SH-SY5Y (cell line): Measurements from ENCODE around the gene ZNF507.

ENCODE experiments used
- GATA2 ChIP-seq: IDR thresholded peaks from 2 replicates; pipeline ENCODE4 v1.6.1; 2011; ENCODE audit warnings: mild to moderate bottlenecking, low read depth, low read length
- GATA3 ChIP-seq: IDR thresholded peaks from 2 replicates; pipeline ENCODE4 v1.6.1; 2011; ENCODE audit warnings: low read depth, mild to moderate bottlenecking, low read length, moderate library complexity

- TF ChIP-seq GATA2 (no peak), GATA3 (no peak)
Measured at GRCh38 chr19:32415246-32415645, 69.8 kb downstream of the ZNF507 start.
